ENCODE data around the gene PANK4.

Gene PANK4

GRCh38 chr1:2476061-2476999 lies 50.1 kb downstream of the PANK4 start, which contains the start of gene PLCH2:
Gene PLCH2, plus strand, starts transcription at chr1:2476289. Its CDS starts 300 bp downstream, at chr1:2476589.
- DNase-seq (ENCODE audit: low spot score), result no peak

GRCh38 chr1:2475571-2475970 lies 50.8 kb downstream of the PANK4 start:
- no peak for DNase-seq (ENCODE audit: low spot score)

DNA sequence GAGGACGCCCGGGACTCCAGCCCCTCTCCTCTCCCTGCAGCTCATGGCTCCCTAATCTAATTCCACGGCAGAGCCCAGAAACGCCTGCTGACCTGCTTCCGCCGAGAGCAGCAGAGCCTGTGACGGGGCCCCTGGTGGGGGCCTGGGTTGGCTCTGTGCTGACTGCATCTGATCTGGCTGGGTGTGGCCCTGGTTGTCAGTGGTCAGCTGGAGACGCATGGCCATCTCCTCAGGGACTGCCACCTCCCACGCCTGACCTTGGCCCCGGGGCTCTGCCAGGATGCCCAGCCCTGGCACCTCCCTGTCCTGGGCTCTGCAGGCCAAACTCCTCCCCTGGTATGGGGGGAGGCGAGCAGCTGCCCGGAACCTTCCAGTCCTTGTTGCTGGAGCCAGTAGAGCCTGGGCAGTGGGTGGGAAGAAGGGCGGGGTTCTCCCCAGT lies 51.4 kb downstream of the PANK4 start:
- DNase-seq (ENCODE audit: low spot score), result no peak

GRCh38 chr1:2474104-2474844 lies 52.1 kb downstream of the PANK4 start:
- no peak for DNase-seq (ENCODE audit: low spot score)

DNA sequence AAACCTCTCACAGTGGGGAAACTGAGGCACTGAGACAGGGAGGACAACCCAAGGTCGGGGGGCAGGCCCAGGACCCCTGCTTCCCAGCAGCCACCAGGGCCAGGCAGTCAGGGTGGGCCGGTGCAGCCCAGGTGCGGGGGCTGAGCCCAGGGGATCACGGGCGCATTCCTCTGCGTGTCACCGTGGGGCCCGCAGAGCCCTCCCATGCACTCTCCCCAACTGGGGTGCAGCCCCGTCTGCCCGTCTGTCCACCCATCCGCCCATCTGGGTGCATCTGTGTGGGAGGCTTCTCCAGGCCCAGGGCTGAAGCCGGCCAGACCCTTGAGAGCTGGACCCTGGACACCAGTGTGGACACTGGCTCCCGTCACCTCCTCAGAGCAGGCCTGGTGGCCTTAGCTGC lies 53.2 kb downstream of the PANK4 start:
- DNase-seq (ENCODE audit: low spot score), result no peak

DNA sequence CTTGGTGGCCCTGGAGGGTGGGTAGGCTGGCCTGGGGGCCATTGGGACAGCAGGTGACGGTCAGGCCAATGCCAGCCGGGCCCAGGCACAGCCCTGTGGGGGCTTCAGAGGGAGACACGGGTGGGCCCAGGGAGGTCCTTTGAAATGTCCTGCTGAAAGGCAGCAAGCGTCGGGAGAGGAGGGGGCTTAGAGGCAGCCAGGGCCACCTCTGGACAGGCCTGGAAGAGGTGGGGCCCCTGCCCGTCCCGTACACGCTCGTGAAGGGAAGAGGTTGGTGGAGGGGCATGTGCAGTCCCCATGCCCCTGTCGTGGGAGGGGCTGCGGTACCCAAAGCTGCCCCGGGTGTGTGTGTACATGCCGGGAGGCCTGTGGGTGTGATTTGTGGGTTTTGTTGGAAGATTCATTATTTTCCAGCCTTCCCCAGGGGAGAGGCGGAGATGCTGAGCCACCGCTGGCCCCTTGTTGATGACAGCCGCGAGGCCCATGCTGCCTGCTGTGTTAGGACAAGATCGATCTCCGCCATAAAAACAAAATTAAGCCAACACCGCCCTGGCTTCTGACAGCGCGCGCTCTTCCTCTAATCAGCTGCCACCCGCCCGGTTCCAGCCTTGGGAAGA lies 53.7 kb downstream of the PANK4 start:
- no peak for DNase-seq (ENCODE audit: low spot score)

GRCh38 chr1:2472109-2472508 lies 54.3 kb downstream of the PANK4 start:
- no peak for DNase-seq (ENCODE audit: low spot score)

DNA sequence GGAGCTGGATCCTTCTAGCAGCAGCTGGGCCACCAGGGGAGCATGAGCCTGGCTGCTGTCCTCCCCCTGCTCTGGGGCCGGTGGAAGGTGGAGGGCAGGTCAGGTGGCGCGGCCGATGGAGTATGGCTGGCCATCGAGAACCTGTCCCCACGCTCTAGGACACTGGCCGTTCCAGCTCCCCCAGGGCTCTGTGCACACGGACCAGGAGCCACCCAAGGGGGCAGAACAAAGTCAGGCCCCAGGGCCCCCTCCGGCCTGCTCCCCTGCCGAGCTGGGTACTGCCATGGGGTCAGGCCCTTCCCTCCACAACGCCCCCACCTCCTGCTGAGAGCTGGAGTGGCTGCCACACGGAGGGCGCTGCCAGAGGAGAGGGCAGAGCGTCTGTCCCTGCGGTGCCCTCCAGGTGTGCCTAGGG lies 54.8 kb downstream of the PANK4 start:
- DNase-seq (ENCODE audit: low spot score), result no peak

GRCh38 chr1:2471159-2471471 lies 55.3 kb downstream of the PANK4 start:
- no peak for DNase-seq (ENCODE audit: low spot score)

GRCh38 chr1:2470290-2471158 lies 55.9 kb downstream of the PANK4 start:
- no peak for DNase-seq (ENCODE audit: low spot score)

DNA sequence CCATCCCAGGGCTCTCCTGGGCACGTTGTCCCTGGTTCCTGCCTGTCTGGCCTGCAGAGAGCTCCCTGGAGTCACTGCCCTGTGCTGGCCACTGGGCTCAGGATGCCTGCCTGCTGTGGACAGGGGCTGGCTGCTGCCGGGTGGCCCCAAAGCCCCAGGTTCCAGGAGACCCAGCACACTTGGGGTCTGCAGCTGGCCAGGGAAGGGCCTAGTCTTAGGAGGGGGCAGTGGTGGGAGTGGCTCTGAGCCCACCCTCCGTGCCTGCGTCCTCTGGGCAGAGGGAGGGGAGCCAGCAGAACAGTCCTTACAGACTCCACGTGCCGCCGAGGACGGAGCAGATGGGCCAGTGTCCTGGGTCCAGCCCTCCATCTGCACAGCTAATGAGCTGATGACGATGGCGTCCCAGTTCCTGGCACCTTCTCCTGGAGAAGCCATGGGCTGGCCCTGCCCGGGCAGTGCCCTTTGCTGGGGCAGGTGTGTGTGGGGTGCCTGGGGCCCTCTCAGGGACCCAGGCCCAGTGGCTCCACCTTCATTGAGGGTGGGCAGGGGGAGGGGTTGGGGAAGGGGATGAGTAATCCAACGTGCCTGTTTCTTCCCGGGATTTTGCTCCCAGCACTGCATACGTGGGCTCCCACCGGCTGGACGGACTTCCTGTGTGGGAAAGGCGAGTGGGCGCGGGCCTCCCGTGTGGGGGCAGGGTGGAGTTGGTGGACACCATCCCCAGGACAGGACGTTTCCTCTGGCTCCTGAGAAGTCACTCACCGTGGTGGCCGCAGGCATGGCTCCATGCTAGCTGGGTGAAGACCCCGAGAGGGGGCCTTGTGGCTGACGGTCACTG lies 57.1 kb downstream of the PANK4 start:
- no peak for DNase-seq (ENCODE audit: low spot score)

- DNase-seq (ENCODE audit: low spot score), result no peak
Observed at GRCh38 chr1:2468540-2468939, 57.9 kb downstream of the PANK4 start.

GRCh38 chr1:2468041-2468472 lies 58.3 kb downstream of the PANK4 start:
- DNase-seq (ENCODE audit: low spot score), result no peak

DNA sequence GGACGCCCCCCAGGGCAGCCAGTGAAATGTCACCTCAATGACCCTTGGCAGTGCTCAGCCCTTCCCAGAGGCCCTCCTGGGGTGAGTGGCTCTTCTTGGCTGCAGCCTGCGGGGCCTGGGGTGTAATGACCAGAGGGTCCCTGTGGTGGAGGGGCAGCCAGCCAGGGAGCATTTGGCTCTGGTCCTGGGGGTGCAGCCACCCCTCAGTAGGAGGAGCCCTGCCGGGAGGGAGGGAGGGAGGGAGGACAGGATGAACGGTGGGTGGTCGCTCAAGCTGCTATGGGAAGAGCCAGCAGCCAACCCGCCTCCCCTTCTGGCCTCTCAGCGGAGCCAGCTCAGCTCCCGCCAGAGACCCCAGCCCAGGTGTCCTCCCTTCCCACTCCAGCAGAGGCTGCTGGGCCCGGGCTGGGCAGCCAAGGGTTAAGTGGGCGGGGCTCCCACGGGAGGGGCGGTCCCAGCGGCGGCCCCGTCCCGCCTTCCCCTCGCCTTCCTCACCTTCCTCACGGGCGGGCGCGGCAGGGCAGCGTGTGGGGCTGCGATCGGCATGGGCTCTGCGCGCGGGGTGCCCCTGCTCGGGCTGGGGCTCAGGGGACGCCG lies 59.3 kb downstream of the PANK4 start:
- DNase-seq (ENCODE audit: low spot score), result peak; percentile 5

DNA sequence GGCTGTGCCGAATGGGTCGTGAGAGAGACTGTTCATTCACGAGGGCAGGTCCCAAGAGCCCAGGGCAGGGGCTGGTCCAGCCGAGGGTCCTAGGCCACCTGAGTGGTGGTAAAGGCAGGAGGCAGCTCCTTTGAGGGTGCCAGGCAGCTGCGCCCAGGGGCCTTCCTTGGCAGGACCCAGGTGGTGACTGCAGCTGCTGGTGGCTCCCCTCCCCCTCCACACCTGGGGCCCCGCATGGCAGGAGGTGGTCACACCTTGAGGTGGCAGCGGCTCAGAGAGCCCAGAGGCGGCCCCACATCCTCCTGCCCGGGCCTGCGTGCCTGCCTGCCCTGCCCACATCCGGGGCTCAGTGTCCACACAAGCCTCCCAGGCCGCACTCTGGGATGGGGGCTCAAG lies 60.1 kb downstream of the PANK4 start:
- no peak for DNase-seq (ENCODE audit: low spot score)

GRCh38 chr1:2465371-2466269 lies 60.8 kb downstream of the PANK4 start:
- no peak for DNase-seq (ENCODE audit: low spot score)

DNA sequence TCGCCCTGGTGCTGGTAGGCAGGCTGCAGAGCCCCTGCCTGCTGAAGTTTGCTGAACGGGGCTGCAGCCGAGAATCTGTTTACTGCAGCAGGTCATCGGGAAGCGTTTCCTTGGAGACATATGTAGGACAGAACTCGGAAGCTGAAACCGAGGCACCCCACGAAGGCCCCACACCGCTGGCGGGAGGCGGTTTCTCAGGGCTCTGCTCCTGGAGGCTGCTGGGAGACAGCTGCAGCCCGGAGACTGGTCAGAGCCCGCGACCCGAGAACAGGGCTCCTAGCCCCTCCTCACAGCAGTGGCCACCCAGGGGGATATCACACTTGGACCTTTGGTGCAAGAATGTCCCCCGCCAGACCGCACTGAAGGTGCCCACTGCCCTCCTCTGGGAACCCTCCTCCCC lies 63.0 kb downstream of the PANK4 start:
- no peak for DNase-seq (ENCODE audit: low spot score)

GRCh38 chr1:2462819-2463218 lies 63.6 kb downstream of the PANK4 start:
- DNase-seq (ENCODE audit: low spot score), result no peak

GRCh38 chr1:2460996-2461751 lies 65.2 kb downstream of the PANK4 start:
- DNase-seq (ENCODE audit: low spot score), result no peak

All from activated CD4-positive, alpha-beta T cell treated with anti-CD3 and anti-CD28 coated beads, Interleukin-2, Interleukin-4, amounts not matched to agents 100 ng/mL and 50 ng/mL, durations not matched to agents 16 hours and 8 hours (primary cell).